Natural killer cell (primary cell): ENCODE measurements around the gene SOX10. TPM values are rescaled to one million over a fixed set of nuclear protein-coding genes. Genes with fewer than 3 reads are reported as not detected.
"Not testable (repeated sequence)": the region's sequence is repeated elsewhere in the genome, so short reads cannot be mapped to it uniquely, and the experiment has no call there.

ENCODE experiments used
- ATAC-seq, 3 donors: fragments of 150-1000 bp in 2 of 3; fragments of 200-7000 bp in 1 of 3; cut with Tn5 transposase; 1 replicate in 1 of 3; 2 replicates in 2 of 3; pipeline ENCODE4 v1.10.0; 2021; ENCODE audit warnings: mild to moderate bottlenecking in 2 of 3, moderate library complexity in 2 of 3
- DNase-seq, 2 donors: peaks; one replicate each; pipeline versions ENCODE4 v3.0.0 to v3.0.0-alpha.2; 2013 to 2021; ENCODE audit warnings: mixed read lengths in 1 of 2
- H3K27ac ChIP-seq: one replicate; pipeline ENCODE4 v1.5.1; 2013; ENCODE audit warnings: mild to moderate bottlenecking, low read length
- H3K27me3 ChIP-seq: one replicate; pipeline ENCODE4 v1.6.1; 2013; ENCODE audit warnings: low read length; ENCODE audit not compliant: control insufficient read depth, insufficient read depth
- H3K36me3 ChIP-seq: one replicate; pipeline ENCODE4 v1.6.1; 2013; ENCODE audit warnings: low read length; ENCODE audit not compliant: control insufficient read depth, insufficient read depth
- H3K4me1 ChIP-seq: one replicate; pipeline ENCODE4 v1.6.1; 2013; ENCODE audit warnings: low read length; ENCODE audit not compliant: control insufficient read depth, insufficient read depth
- H3K4me3 ChIP-seq: one replicate; pipeline ENCODE4 v1.5.1; 2013; ENCODE audit warnings: low read length
- H3K9me3 ChIP-seq: one replicate; pipeline ENCODE4 v1.6.1; 2013; ENCODE audit warnings: low read length; ENCODE audit not compliant: control insufficient read depth, insufficient read depth
- H3K27ac Mint-ChIP-seq, 2 donors: one replicate each; pipeline ENCODE4 v1.8.0; 2022; ENCODE audit warnings: mild to moderate bottlenecking in 2 of 2, mixed read lengths in 2 of 2, moderate library complexity in 1 of 2
- H3K27me3 Mint-ChIP-seq, 2 donors: one replicate each; pipeline ENCODE4 v1.8.0; 2022; ENCODE audit warnings: low read depth in 2 of 2, mixed read lengths in 2 of 2
- H3K36me3 Mint-ChIP-seq: one replicate; pipeline ENCODE4 v1.8.0; 2022; ENCODE audit warnings: mixed read lengths
- H3K4me1 Mint-ChIP-seq, 2 donors: one replicate each; pipeline ENCODE4 v1.8.0; 2022; ENCODE audit warnings: mixed read lengths in 2 of 2
- H3K4me3 Mint-ChIP-seq: one replicate; pipeline ENCODE4 v1.8.0; 2022; ENCODE audit warnings: mild to moderate bottlenecking, moderate library complexity, mixed read lengths
- H3K9me3 Mint-ChIP-seq, 2 donors: one replicate each; pipeline ENCODE4 v1.8.0; 2022; ENCODE audit warnings: mixed read lengths in 2 of 2
- WGBS: methylation state at CpG from one replicate; pipeline ENCODE4 v1.1.7; 2013; ENCODE audit warnings: missing lambda C conversion rate; ENCODE audit not compliant: insufficient coverage; 5-methylcytosine and 5-hydroxymethylcytosine counted together
- intact Hi-C: fragments of 100-400 bp; cut with micrococcal nuclease; formaldehyde crosslinking; loops from one replicate; pipeline ENCODE4 v1.14.2; 2022
- total RNA-seq, 4 donors: library from RNA; stranded (reverse); fragments of 120-200 nt in 1 of 4; gene quantifications; one replicate each; pipeline versions ENCODE4 v1.2.3 to v1.2.4, GENCODE V29; 2013 to 2022
- TF ChIP-seq, protein P1 (sequence below): fragments of 200-600 bp; IDR thresholded peaks from one replicate; pipeline ENCODE4 v1.8.0; 2022; ENCODE audit warnings: antibody characterized with exemption

The SOX10 gene
- total RNA-seq, 3 donors from 2014 or later (not counting 1 experiment from before 2014, with no cell fraction given): not detected

DNA sequence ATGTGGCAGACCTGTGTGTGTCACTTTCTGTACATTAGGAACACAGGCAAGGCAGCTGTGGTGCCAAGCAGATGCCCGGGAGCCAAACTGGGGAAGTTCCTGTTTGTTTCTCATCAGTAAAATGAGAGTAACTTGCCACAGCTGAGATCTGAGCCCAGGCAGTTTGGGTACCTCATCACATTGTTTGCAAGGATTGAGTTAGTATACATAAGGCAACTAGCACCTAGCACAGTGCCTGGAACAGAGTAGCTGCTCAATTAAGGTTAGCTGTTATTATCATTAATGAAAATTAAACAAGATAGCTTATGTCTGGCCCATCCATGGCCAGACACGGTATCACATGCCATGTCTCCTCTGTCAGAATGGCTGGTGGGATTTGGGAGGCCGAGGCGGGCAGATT lies 7.8 kb downstream of the SOX10 start:
- H3K4me3 ChIP-seq: no peak overlapping the region
- H3K36me3 ChIP-seq: no peaks in the 10 kb centered on the region
- H3K27me3 Mint-ChIP-seq: no peaks in the 10 kb centered on the region
- no peaks in the 10 kb centered on the region for H3K4me1 ChIP-seq
- H3K27ac Mint-ChIP-seq: no peak overlapping the region
- TF ChIP-seq, protein P1, sequence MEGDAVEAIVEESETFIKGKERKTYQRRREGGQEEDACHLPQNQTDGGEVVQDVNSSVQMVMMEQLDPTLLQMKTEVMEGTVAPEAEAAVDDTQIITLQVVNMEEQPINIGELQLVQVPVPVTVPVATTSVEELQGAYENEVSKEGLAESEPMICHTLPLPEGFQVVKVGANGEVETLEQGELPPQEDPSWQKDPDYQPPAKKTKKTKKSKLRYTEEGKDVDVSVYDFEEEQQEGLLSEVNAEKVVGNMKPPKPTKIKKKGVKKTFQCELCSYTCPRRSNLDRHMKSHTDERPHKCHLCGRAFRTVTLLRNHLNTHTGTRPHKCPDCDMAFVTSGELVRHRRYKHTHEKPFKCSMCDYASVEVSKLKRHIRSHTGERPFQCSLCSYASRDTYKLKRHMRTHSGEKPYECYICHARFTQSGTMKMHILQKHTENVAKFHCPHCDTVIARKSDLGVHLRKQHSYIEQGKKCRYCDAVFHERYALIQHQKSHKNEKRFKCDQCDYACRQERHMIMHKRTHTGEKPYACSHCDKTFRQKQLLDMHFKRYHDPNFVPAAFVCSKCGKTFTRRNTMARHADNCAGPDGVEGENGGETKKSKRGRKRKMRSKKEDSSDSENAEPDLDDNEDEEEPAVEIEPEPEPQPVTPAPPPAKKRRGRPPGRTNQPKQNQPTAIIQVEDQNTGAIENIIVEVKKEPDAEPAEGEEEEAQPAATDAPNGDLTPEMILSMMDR: no peak
- H3K9me3 ChIP-seq: no peaks in the 10 kb centered on the region
- whole genome bisulfite sequencing: 89% methylated on average over 4 of the region's 4 CpGs
- H3K4me1 Mint-ChIP-seq: peaks cover 9 to 16% of the 10 kb centered on the region in 2 donors
- DNase-seq: no peak
- no peak overlapping the region for H3K27ac ChIP-seq
- no peak for ATAC-seq
- H3K4me3 Mint-ChIP-seq: no peak overlapping the region
- H3K36me3 Mint-ChIP-seq: no peaks in the 10 kb centered on the region
- intact Hi-C loops: no loop called here
- H3K27me3 ChIP-seq: no peaks in the 10 kb centered on the region
- H3K9me3 Mint-ChIP-seq: no peaks in the 10 kb centered on the region

DNA sequence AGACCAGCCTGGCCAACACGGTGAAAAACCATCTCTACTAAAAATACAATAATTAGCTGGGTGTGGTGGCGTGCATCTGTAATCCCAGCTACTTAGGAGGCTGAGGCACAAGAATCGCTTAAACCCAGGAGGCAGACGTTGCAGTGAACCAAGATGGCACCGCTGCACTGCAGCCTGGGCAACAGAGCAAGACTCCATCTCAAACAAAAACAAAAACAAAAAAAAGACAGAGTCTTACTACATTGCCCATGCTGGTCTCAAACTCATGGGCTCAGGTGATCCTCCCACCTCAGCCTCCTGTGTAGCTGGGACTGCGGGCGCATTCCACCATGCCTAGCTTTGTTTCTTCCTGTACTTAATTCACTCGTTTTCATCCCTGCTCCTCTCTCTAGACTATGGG lies 8.3 kb downstream of the SOX10 start:
- intact Hi-C loops, H3K9me3 ChIP-seq, ATAC-seq, H3K27ac ChIP-seq, H3K36me3 ChIP-seq, H3K4me1 ChIP-seq, H3K27me3 ChIP-seq, H3K36me3 Mint-ChIP-seq, H3K27me3 Mint-ChIP-seq, DNase-seq, H3K4me3 ChIP-seq, H3K4me3 Mint-ChIP-seq, H3K27ac Mint-ChIP-seq, H3K9me3 Mint-ChIP-seq: not testable (repeated sequence)
- WGBS: 96% methylated on average over 8 of the region's 8 CpGs
- H3K4me1 Mint-ChIP-seq: peaks cover 9 to 21% of the 10 kb centered on the region in 2 donors

DNA sequence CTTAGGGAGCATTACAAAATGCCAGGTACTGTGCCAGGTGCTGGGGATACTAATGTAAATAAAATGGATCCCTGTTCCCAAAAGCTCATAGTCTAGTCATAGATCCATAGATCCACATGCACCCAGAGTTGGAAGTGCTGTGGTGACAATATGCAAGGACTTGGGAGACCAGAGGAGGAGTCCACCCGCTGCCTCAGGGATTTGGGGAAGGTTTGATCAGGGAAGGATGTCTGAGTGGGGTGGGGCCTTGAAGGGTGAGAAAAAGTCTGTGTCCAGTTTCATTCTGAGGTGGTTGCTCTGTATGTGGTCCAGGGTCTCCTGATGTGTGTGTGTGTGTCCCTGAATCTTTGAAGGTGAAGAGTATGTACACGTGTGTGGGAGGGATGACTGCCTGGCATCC lies 9.2 kb downstream of the SOX10 start:
- ATAC-seq: no peak
- Histone ChIP-seq H3K4me1 (no peaks in the 10 kb centered on the region), H3K9me3 (no peaks in the 10 kb centered on the region), H3K4me3 (no peak overlapping the region), H3K36me3 (no peaks in the 10 kb centered on the region), H3K27ac (no peak overlapping the region), H3K27me3 (no peaks in the 10 kb centered on the region)
- TF ChIP-seq, protein P1: no peak
- H3K27me3 Mint-ChIP-seq: no peaks in the 10 kb centered on the region
- H3K4me1 Mint-ChIP-seq: peaks cover 9 to 20% of the 10 kb centered on the region in 2 donors
- H3K27ac Mint-ChIP-seq: peak overlapping the region in 1 of 2 donors; percentile 7
- no peak for DNase-seq
- H3K9me3 Mint-ChIP-seq: no peaks in the 10 kb centered on the region
- 93% methylated on average over 2 of the region's 2 CpGs for WGBS
- no peaks in the 10 kb centered on the region for H3K36me3 Mint-ChIP-seq
- intact Hi-C loops: no loop called here
- H3K4me3 Mint-ChIP-seq: no peak overlapping the region

DNA sequence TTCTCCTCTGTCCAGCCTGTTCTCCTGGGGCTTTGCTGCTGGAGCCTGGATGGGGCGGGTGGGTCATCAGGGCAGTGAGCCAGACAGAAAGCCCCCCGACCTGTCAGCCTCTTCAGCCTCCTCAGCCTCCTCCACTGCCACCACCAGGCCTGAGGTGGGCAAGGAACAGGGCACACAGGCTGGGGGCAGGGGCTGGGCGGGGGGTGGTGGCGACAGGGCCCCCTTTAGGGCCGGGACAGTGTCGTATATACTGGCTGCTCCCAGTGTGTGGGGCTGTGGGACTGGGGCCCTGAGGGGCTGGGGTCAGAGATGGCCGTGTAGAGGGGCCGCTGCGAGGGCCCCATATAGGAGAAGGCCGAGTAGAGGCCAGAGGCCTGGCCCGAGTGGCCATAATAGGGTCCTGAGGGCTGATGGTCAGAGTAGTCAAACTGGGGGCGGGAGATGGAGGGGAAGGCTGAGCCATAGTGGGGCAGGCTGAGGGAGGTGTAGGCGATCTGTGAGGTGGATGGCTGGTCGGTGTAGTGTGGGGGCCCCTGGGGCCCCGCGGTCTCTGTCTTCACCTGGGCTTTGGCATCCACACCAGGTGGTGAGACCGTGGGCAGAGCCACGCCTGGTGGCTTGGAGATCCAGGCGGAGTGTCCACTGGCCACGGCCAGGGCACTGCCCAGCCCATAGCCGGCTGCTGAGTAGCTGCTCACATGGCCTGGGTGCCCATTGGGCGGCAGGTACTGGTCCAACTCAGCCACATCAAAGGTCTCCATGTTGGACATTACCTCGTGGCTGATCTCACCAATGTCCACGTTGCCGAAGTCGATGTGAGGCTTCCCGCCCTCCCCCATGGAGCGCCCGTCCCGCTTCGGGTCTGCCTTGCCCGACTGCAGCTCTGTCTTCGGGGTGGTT lies 10.8 kb downstream of the SOX10 start:
- Histone ChIP-seq H3K36me3 (peaks cover 8% of the 10 kb centered on the region), H3K27me3 (no peaks in the 10 kb centered on the region), H3K4me1 (no peaks in the 10 kb centered on the region), H3K9me3 (no peaks in the 10 kb centered on the region), H3K27ac (no peak overlapping the region), H3K4me3 (no peak overlapping the region)
- TF ChIP-seq, protein P1: no peak
- H3K4me1 Mint-ChIP-seq: peaks cover 9 to 25% of the 10 kb centered on the region in 2 donors
- no peak overlapping the region for H3K27ac Mint-ChIP-seq
- H3K4me3 Mint-ChIP-seq: no peak overlapping the region
- ATAC-seq (no peak), DNase-seq (no peak)
- no peaks in the 10 kb centered on the region for H3K9me3 Mint-ChIP-seq
- no peaks in the 10 kb centered on the region for H3K36me3 Mint-ChIP-seq
- 97% methylated on average over 33 of the region's 33 CpGs for WGBS
- no peaks in the 10 kb centered on the region for H3K27me3 Mint-ChIP-seq
- intact Hi-C loops: no loop called here
